HG03469 (cell line): ENCODE results near the gene PALD1.
"Not testable (repeated sequence)": the region's sequence is repeated elsewhere in the genome, so short reads cannot be mapped to it uniquely, and the experiment has no call there.

ENCODE experiments used
- ATAC-seq: cut with Tn5 transposase; IDR thresholded peaks from one replicate; pipeline ENCODE4 v1.9.1; 2021; ENCODE audit warnings: mild to moderate bottlenecking, moderate library complexity, moderate number of reproducible peaks; ENCODE audit not compliant: unreplicated experiment

PALD1 gene

DNA sequence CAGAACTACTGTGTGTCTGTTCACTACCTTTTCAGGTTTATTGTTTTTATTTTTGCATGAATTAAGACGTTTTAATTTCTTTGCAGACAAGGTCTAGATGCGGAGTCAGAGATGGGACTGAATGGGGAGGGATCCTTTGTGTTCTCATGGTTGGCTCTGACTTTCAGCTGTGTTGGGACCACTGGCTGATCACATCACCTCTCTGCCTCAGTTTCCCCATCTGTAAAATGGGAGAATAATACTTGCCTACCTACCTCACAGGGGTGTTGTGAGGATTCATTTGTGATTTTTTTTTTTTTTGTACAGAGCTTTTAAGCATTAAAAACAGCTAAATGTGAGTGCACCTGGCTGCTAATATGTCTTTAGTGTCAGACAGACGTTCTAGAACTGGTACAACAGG lies 89.5 kb downstream of the PALD1 start:
- ATAC-seq: no peak

DNA sequence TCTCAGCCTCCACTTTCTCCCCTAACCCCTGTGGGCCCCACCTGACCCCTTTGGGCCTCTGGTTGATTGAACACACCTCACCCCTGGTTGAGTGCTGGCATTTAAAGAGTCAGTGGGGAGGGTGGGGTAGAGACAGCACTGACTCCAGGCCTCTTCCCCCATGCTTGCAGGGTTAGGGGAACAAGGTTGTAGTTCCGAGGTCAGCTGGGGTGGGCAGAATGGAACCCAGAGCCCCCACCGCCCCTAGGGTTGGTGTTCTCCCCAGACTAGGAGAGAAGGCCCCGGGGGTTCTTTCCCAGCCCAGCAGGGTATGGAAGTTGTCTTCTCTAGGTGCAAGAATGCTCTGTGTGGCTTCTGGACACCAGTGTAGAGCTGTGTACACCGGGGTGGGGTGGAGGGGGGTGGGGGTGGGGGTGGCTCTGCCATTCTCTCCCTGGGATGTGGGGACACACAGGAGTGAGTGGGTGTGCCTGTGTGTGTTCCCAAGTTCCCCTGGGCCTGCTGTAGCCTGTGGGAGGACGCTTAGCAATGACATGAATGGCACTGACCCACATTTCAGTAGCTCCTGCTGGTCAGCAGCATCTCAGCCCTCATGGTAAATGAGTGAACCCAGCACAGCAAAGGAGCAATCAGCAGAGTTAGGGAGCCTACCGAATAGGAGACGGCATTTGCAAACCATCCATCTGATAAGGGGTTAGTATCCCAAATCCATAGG lies 90.4 kb downstream of the PALD1 start:
- ATAC-seq: no peak

DNA sequence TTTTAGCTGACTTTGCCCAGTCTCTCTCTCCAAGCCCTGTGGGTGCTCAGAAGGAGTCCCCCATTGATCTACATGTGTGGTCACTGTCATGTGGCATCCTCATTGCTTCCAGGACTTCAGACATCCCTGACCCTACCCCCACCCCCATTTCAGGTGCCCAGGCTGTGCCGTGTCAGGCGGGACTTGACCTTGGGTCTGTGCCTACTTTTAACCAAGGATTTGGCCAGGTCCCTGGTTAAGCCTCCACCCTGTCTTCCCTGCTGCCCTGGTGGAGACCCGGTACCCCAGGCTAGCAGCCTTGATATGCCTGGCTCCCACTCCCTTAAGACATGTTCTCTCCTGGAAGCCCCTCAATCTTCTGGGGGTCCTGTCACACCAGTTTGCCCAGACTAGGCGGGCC lies 92.7 kb downstream of the PALD1 start:
- no peak for ATAC-seq

DNA sequence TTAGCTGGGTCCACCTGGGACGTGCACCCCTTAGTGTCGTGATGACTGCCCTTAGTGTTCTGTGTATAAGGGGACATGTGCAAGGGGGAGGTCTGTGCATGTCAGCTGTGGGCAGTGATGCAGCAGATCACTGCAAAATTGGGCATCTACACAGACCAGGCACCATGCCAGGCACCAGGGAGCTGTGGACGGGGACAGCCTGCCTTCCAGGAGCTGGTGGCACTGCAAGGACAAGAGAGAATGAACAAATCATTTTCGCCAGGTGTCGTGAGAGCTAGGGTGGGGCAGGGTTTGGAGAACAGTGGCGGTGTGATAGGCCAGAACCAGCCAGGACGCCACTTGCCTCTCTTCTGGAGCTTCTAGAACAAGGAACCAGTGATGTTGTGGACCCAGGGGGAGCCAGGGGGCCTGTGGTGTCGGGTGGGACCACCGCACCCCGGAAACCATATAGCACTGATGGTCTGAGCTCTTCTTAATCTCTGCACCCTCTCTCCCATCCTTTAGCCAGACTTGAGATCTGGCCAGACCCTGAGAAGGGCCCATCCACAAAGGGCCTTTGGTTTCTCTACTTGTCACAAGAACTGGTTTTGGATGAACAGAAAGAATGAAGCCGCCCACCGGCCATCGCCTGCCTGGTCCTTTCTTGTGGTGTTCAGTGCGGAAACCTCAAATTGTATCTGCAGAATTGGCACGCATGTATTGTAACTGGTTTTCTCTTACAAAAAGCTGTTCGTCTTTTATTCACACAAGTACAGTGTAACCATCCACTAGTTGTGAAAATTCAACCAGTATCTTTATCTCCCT lies 93.3 kb downstream of the PALD1 start:
- no peak for ATAC-seq

DNA sequence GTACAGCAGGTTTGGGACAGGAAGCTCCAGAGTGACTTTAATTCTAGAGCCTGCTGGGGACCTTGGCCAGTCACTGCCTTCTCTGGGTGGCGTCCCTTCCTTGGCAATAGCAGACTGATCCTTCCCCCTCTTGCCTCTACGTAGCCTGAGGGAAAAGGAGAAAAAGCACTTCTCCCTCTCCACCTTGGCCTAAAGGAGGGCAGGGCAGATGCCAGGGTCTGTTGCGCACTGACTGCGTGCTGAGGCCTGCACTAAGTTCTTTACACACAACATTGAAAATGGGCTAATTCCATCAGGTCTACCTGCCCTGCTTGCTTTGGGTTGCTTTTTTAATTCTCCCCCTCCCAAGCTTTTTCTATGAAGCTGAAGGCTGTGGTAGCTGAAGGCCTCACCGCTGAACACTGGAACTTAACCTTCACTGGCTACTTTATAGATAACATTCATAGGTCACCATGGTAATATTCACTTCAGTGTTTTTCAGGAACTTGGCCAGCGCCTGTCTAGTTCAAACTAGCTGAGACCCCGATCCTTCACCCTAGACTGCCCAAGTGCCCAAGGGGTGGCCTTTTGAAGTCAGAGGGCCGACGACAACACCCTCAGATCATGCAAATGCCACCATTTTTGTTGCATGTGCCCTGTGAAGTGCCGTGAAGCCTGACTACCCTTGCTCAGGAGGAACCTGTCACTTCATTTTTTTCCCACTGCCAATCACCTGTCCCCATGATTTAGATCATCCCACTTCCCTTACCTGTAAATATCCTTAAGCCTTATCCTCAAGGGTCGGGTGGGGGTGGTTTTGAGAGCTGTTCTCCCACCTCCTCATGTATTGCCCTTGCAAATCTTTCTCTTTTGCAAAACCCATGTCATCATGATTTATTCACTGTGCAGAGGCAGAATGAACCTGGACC lies 95.3 kb downstream of the PALD1 start:
- no peak for ATAC-seq

DNA sequence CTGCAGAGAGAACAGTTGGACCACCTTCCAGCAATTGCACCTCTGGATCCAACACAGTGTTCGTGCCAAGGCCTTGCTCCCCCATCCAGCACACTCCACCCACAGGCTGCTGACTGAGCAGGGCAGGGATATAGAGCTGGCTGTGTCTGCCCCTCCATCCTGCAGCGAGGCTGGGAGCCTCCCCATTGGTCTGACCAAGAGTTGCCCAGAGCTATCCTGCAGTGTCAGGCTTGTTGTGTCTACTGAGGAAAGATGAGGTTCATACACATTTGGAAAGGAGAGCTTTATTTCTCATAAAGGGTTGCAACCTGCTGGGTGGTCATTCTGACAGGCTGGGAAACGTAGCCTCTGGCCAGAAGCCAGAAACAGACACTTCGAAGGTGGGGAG lies 96.9 kb downstream of the PALD1 start:
- ATAC-seq: no peak

DNA sequence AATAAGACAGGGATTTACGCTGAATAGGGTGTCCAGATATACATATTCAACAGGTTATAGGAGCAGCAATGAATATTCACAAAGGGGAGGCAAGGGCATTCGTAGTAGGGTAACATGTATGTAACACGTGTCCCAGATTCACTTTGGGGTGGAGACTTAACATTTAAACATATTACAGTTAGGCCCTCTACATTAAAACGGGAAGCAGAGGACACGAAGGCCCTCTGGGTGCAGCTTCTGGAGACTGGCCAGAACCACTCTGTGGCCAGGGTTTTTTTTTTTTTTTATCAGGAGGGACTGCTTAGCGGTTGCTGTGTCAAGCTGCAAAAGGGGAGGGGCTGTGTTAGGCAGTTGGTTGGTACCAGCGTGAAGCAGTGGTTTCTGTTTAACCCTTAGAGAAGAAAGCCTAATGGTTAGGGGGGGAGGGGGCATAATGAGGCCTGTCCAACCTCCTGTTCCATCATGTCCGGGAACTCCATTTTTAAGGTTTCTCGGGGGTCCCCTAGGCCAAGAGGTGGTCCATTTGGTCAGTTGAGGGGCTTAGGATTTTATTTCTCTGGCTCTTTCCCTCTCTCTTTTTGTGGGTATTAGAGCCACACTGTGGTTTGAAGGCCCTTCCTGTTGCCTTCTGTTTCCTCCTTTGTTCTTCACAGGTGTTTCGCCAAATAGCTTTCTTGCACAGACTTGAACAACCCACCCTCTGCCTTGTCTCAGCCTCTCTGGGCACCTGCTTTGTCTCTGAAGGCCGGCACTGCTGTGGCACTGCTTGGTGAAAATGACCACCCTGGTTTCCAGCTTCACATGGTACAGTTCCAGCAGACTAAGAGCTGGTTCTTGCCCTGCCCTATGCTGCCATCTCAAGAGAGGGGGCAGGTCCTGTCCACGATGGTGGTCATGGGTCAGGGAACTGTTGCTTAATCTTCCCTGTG lies 97.6 kb downstream of the PALD1 start:
- no peak for ATAC-seq

DNA sequence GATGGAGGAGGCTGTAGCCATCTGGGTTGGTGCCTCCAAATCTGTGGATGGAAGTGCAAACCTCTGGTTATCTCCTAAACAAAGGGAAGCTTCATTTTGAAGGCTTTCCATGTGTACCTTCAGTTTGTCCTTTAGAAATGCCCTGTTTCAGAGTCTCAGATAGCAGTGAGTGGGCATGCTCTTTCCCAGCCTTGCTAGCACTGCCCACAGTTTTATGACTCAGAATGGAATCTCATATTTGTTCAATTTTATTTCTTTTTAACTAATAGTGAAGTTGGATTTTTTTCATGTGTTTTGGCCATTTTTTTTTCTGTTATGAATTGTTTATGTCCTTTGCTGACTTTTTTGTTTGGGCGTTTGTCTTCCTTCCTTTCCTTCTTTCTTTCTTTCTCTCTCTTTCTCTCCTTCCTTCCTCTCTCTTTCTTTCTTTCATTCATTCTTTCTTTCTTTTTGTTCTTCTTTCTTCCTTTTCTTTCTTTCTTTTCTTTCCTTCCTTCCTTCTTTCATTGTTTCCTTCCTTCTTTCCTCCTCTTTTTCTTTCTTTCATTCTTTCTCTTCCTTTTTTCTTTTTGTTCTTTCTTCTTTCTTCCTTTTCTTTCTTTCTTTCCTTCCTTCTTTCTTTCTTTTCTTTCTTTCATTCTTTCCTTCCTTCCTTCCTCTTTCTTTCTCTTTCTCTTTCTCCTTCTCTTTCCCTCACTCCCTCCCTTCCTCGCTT lies 98.4 kb downstream of the PALD1 start:
- ATAC-seq: no peak

DNA sequence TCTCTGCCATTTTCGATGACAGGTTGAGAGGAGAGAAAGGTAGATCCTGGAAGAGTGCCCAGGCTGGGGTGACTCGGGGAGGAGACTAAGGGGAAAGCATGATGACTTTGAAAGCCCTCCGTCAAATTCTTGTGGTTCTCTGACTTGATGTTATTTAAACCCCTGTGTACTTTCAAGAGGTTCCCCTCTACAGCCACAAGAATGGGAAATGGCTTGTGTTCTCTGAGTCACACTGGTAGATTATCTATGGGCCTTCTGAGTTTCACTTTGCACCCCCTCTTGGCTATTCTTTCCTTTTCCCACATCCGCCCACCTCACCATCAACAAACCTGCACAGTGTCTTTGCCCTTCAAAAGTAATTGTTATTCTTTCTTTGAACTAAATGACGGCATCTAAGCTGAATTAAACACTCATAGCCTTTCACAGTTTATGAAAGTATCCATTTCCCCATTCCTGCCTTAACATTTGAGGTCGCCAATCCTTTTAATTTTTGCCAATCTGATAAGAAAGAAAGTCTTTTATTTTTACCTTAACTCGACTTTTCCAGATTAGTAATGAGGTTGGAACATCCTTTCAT lies 99.9 kb downstream of the PALD1 start:
- peak; percentile 47 for ATAC-seq

DNA sequence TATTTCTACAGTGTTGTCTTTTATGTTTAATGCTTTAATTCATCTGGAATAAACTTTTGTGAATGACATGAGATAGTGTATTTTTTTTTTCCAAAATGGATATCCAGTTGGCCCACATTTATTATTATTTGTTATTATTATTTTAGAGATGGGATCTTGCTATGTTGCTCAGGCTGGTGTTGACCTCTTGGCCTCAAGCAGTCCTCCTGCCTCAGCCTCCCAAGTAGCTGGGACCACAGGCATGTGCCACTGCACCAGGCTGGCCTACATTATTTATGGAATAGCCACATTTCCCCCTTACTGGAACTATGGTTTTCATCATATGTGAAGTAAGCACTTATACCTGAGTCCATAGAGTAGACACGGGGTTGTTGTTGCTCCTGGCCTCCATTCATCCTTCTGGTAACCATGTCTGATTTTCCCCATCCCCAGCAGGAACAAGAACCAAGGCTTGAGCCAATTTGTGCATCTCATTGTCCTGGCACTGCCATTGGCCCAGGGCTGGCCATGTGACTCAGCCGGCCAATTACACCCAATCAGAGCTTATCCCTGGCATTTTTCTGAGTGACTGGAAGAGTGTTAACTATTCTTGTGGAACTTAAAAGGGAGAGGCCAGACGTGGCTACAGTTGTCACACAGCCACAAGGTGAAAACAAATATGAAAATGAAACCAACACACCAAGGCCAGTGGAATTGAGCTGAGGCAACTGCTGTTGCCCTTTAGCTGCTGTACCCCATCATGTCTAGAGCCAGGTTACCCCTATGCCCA lies 100.9 kb downstream of the PALD1 start:
- no peak for ATAC-seq

DNA sequence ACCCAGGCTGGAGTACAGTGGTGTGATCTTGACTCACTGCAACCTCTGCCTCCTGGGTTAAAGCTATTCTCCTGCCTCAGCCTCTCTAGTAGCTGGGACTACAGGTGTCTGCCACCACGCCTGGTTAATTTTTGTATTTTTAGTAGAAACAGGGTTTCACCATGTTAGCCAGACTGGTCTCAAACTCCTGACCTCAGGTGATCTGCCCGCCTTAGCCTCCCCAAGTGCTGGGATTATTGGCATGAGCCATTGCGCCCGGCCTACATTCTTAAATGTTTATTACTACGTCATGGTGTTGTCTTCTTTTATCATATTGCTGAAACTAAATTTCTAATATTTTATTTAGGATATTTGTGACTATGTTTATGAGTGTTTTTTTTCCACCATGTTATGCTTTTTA lies 102.6 kb downstream of the PALD1 start:
- ATAC-seq: not testable (repeated sequence)

DNA sequence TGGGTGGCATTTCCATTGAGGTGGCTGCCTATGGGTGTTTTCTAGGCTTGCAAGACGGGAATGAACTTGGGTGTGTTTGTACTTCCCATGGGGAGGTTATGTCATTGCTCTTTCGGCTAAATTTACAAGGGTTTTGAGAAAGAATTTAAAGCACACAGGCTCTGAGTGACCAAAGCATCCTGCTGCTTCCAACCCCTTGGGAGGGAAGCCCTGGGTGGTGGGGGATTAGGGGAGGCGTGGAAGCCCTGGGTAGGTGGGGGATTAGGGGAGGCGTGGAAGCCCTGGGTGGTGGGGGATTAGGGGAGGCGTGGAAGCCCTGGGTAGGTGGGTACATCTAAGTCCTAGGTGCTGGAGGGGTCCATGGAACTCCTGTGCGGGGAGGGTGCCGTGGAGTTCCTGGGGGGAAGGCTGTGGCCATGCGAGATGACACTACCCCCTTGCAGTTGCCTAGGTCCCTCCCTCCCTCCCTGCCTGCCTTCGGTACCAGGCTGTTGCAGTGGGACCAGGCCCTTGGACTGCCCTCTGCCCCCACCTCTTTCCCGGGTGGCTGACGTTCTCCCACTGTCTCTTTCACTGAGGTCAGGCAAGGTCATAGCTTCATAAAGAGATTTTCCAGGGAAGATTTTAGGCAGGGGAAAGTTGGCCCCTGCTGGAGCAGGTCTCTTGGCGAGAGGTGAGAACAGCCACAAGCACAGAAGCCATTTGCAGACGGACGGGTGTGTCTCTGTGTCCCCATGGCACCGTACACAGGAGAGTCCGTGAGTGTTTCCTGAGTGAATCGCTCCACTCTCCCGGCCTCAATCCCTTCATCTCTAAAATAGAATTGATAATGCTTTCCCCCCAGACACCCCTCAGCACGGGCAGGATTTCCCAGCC lies 104.5 kb downstream of the PALD1 start:
- ATAC-seq: no peak

DNA sequence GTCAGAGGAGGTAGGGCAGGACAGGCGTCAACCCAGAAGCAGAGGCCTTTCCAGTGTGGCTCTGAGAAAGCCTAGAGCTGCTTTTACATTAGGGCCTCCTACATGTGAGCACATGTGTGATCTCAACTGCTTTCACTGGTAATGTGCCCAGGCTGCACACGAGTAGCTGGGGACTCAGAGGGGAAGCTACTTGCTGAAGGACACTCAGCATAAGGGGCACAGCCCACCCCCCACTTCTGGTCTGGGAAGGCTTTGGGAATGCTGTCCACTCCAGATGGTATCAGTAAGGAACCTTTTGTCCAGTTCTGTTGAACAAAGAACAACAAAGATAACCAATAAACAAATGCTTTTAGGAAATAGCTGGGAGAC lies 105.1 kb downstream of the PALD1 start:
- no peak for ATAC-seq

DNA sequence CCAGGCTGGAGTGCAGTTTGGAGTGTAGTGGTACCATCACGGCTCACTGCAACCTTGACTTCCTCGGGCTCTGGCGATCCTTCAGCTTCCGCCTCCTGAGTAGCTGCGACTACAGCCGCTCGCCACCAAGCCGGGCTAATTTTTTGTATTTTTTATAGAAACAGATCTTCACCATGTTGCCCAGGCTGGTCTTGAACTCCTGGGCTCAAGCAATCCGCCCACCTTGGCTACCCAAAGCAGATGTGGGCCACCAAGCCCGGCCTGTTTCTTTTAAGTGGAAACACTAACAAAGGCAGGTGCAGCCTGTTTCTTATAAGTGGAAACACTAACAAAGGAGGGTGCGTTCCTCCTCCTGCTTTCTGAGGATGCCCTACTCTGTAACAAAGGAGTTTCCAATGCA lies 105.8 kb downstream of the PALD1 start:
- ATAC-seq: no peak

DNA sequence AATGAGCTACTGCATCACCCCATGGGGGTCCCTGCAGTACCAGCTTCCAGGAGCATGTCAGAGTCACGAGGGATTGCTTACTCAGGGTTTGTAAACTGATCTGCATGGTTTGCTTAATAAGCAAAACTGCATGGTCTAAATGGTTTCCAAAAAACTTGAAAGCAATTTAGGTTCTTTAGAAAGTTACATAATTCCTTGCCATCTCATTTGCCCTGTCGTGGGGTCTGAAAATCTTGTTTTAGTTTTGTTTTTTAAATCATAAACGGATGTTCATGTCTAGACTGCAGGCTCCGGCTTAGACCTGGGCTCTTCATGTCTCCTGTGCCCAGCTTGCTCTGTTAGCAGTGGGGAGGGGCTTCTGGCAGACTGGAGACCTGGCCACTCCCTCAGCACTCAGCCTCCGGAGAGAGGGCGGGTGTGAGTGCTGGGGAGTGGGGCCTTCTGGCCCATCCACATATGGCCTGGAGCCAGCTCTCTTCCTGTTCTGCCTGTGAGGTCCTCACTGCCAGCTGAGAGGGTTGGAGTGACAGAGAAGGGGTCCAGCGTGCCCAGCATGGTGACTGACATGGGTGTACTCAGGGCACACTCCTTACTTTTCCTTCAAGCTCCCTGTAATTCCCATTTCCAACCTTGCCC lies 106.5 kb downstream of the PALD1 start:
- no peak for ATAC-seq

DNA sequence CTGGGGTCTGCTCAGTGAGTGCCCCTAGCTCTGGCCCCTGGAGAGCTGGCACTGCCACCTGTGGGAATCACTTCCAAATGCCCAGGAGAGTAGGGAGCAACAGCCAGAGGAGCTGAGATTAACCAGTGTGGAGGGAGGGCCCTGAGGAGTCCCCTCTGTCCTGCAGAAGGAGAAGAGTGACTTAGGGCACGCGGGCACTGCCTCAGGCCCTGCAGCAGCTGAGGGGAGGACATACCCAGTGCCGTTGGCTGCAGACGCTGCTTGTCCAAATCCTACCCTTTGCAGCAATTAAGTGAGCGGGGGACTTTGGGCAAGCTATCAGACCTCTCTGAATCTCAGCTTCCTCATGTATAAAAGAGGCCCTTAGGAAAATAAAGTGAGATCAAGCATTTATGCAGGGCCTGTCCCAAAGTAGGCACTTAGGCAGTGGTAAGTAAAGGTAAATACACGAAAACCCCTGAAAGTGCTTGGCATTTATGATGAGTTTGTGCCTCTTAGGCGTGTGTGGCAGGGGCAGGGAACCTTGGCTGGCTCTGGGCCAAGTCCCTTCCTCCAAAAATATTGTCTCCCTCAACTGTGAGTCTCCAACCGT lies 107.1 kb downstream of the PALD1 start:
- no peak for ATAC-seq
